Vagina (tissue), 2 donors: Measurements from ENCODE around the gene LBHD1. TPM values are rescaled to one million over a fixed set of nuclear protein-coding genes. Genes with fewer than 3 reads are reported as not detected.

Experiments used
- DNase-seq, 2 donors: peaks; one replicate each; pipeline ENCODE4 v3.0.0-alpha.2; 2017; ENCODE audit errors: extremely low spot score in 2 of 2
- H3K27ac ChIP-seq: fragments of 200-600 bp; sonication (generic); one replicate; pipeline ENCODE4 v1.5.1; 2019
- H3K27me3 ChIP-seq: fragments of 200-600 bp; sonication (generic); one replicate; pipeline ENCODE4 v1.5.1; 2019
- H3K36me3 ChIP-seq, 2 donors: fragments of 200-600 bp; sonication (generic); one replicate each; pipeline ENCODE4 v1.5.1; 2017 to 2019
- H3K4me1 ChIP-seq: fragments of 200-600 bp; sonication (generic); one replicate; pipeline ENCODE4 v1.5.1; 2019
- H3K4me3 ChIP-seq, 2 donors: fragments of 200-600 bp; sonication (generic); 1 replicate in 1 of 2; 2 replicates in 1 of 2; pipeline ENCODE4 v1.5.1; 2016 to 2019
- H3K9me3 ChIP-seq: fragments of 200-600 bp; sonication (generic); one replicate; pipeline ENCODE4 v1.5.1; 2019
- CTCF ChIP-seq, 3 experiments: fragments of 450-650 bp in 2 of 3; fragments of 200-600 bp in 1 of 3; sonication (generic) in 1 of 3; IDR thresholded peaks; one replicate each; pipeline ENCODE4 v1.5.1; 2017 to 2019; ENCODE audit warnings: antibody characterized with exemption in 3 of 3, mild to moderate bottlenecking in 2 of 3, moderate library complexity in 2 of 3
- POLR2A ChIP-seq, 2 donors: fragments of 450-650 bp; IDR thresholded peaks; one replicate each; pipeline ENCODE4 v1.6.1; 2017; ENCODE audit warnings: antibody characterized with exemption in 2 of 2, mild to moderate bottlenecking in 2 of 2, moderate library complexity in 2 of 2
- POLR2AphosphoS5 ChIP-seq, 2 donors: sonication (generic); formaldehyde crosslinking; IDR thresholded peaks; one replicate each; pipeline ENCODE4 v1.9.0; 2017; ENCODE audit warnings: antibody characterized with exemption in 2 of 2, mild to moderate bottlenecking in 2 of 2, low read depth in 1 of 2; ENCODE audit not compliant: insufficient read depth in 1 of 2
- intact Hi-C: fragments of 100-400 bp; cut with DNase I; formaldehyde crosslinking; loops from one replicate; pipeline ENCODE4 v1.15.1; 2023
- total RNA-seq: library from RNA; depleted of rRNA; stranded (reverse); fragments of >200 nt; gene quantifications from one replicate; pipeline ENCODE4 v1.2.3, GENCODE V29; 2016

Gene LBHD1
- total RNA-seq, 1 donor from 2014 or later = 6.9 TPM

- Histone ChIP-seq H3K27me3 (no peaks in the 10 kb centered on the region), H3K9me3 (no peaks in the 10 kb centered on the region), H3K36me3 (peaks cover 0 to 5% of the 10 kb centered on the region in 2 donors), H3K4me3 (no peak overlapping the region), H3K4me1 (peaks cover 64% of the 10 kb centered on the region), H3K27ac (no peak overlapping the region)
- no peak for DNase-seq
- no peak for TF ChIP-seq POLR2AphosphoS5 (IDR thresholded peaks at IDR 0.05; ENCODE audit: insufficient read depth in 1 of 2, low read depth in 1 of 2)
- intact Hi-C loops = no loop called here
These were observed 2.5 kb downstream of the LBHD1 start for GRCh38 chr11:62669420-62670161.

- Histone ChIP-seq H3K27me3 (no peaks in the 10 kb centered on the region), H3K4me1 (peaks cover 53% of the 10 kb centered on the region), H3K9me3 (no peaks in the 10 kb centered on the region), H3K27ac (peak overlapping the region; percentile 80), H3K4me3 (no peak overlapping the region), H3K36me3 (peaks cover 0 to 8% of the 10 kb centered on the region in 2 donors)
- intact Hi-C loops = no loop called here
- TF ChIP-seq POLR2AphosphoS5 (IDR thresholded peaks at IDR 0.05; ENCODE audit: insufficient read depth in 1 of 2, low read depth in 1 of 2) (no peak), CTCF (IDR thresholded peaks at IDR 0.05) (no peak), POLR2A (IDR thresholded peaks at IDR 0.05) (no peak)
- no peak for DNase-seq
These were observed 4.6 kb downstream of the LBHD1 start for GRCh38 chr11:62667460-62667859.

- Histone ChIP-seq H3K36me3 (peaks cover 0 to 12% of the 10 kb centered on the region in 2 donors), H3K4me1 (peaks cover 49% of the 10 kb centered on the region), H3K4me3 (peak overlapping the region; percentile 72 to 96), H3K27ac (peak overlapping the region; percentile 80), H3K9me3 (no peaks in the 10 kb centered on the region), H3K27me3 (no peaks in the 10 kb centered on the region)
- DNase-seq = no peak
- intact Hi-C loops = no loop called here
- TF ChIP-seq POLR2A (IDR thresholded peaks at IDR 0.05) = no peak
- TF ChIP-seq POLR2AphosphoS5 (IDR thresholded peaks at IDR 0.05; ENCODE audit: insufficient read depth in 1 of 2, low read depth in 1 of 2) = no peak
- no peak for TF ChIP-seq CTCF (IDR thresholded peaks at IDR 0.05)
These were observed 5.7 kb downstream of the LBHD1 start for GRCh38 chr11:62666259-62666926.

GRCh38 chr11:62665599-62666258 lies 6.3 kb downstream of the LBHD1 start:
- Histone ChIP-seq H3K27ac (peak overlapping the region; percentile 80), H3K4me3 (peak overlapping the region; percentile 72 to 96), H3K36me3 (peaks cover 0 to 12% of the 10 kb centered on the region in 2 donors), H3K4me1 (peaks cover 46% of the 10 kb centered on the region), H3K27me3 (no peaks in the 10 kb centered on the region), H3K9me3 (no peaks in the 10 kb centered on the region)
- intact Hi-C loops = no loop called here
- TF ChIP-seq POLR2A (IDR thresholded peaks at IDR 0.05) (no peak), POLR2AphosphoS5 (IDR thresholded peaks at IDR 0.05; ENCODE audit: insufficient read depth in 1 of 2, low read depth in 1 of 2) (no peak), CTCF (IDR thresholded peaks at IDR 0.05) (no peak)
- DNase-seq = no peak

- no peaks in the 10 kb centered on the region for H3K27me3 ChIP-seq
- H3K4me3 ChIP-seq = peak within 1 kb of the TSS; percentile 72 to 96
- H3K36me3 ChIP-seq = peaks cover 0 to 12% of the 10 kb centered on the region in 2 donors
- DNase-seq = peak in 1 of 2 donors; percentile 97
- H3K27ac ChIP-seq = peak within 1 kb of the TSS; percentile 80
- TF ChIP-seq POLR2AphosphoS5 (IDR thresholded peaks at IDR 0.05; ENCODE audit: insufficient read depth in 1 of 2, low read depth in 1 of 2) = peak; percentile 91 to 99
- no peak for TF ChIP-seq CTCF (IDR thresholded peaks at IDR 0.05)
- peak; percentile 50 to 95 for TF ChIP-seq POLR2A (IDR thresholded peaks at IDR 0.05)
- intact Hi-C loops = no loop called here
- H3K4me1 ChIP-seq = peaks cover 40% of the 10 kb centered on the region
- no peaks in the 10 kb centered on the region for H3K9me3 ChIP-seq
These were observed 6.9 kb downstream of the LBHD1 start, which contains the start of the genes C11orf98 and CSKMT for GRCh38 chr11:62665075-62665598. TSS of gene C11orf98 (minus strand) at chr11:62665210. CDS start at chr11:62665169, 41 bp downstream. TSS of gene CSKMT (plus strand) at chr11:62665312. CDS start at chr11:62665880, 568 bp downstream.
